GM18867 (cell line): ENCODE measurements around the gene C7.

Source experiments
- ATAC-seq: cut with Tn5 transposase; IDR thresholded peaks from one replicate; pipeline ENCODE4 v1.9.1; 2021; ENCODE audit warnings: mild to moderate bottlenecking, moderate library complexity; ENCODE audit not compliant: unreplicated experiment

Gene C7

DNA sequence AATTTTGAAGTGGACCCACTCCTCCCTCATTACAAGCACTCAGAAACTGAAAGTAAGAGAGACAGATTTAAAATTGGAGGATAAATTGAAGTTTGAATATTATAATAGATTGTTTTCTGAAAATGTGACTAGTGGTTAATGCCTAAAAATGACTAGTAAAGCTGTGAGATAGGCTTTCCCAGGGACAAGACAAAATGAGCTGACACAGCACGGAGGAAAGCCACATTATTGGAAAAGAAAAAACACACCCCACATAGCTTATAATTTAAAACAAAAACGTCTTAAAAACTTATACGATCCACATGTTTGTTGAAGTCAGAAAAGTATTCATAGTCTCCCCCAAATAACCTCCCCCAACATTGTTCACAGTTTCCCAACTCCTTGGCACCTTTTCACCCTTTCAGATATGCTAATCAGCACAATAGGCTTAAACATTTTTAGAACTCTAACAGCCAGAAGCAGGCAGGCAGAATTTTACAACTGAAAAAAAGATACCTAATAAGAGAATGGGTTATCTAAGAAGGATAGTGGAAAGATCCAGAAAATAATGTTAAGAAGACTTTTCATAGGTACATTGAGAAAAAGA is 6.1 kb downstream of the C7 start:
- ATAC-seq: no peak

DNA sequence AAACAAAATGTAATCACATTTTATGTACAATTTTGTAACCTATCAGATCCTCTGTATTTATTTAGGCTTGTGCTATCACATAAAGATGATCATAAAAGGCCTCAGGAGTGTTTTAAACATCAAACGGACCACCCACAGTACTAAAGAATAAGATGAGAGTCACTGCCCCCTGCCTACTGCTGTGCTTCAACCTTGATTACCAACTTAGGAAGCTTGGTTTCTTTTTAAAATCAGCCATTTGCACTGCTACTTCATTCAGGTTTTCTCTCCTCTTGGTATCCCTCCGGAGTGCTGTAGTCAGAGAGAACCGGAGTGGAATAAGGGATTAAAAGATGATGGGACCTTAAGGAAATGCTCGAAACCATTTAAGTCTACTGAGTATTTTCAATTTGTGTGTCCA is 6.9 kb downstream of the C7 start:
- ATAC-seq: no peak

DNA sequence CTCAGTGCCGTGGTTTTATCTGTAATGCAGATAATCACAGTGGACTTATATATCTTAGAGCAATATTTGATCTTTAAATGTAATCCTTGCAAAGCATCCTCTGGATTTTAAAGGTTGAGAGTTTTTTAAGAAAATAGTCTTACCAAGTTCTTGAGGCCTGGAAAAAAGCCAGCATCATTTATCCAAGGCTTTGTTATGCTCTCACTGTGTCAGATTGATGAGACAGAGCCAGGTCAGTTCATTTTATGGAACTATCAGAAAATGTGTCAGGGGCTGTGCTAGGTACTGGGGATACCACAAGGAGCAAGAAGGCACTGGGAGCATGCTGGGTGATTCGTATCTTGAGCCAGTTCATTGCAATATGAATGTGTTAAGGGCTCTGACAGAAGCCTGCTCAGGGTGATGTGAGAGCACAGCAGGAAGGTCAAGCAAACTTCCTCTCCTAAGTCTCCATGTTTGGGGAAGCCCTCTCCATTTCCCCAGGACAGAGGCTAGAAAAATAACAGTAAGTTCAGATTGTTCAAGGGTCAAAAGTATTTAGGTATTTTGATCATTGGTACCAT is 19.7 kb downstream of the C7 start:
- ATAC-seq: no peak

DNA sequence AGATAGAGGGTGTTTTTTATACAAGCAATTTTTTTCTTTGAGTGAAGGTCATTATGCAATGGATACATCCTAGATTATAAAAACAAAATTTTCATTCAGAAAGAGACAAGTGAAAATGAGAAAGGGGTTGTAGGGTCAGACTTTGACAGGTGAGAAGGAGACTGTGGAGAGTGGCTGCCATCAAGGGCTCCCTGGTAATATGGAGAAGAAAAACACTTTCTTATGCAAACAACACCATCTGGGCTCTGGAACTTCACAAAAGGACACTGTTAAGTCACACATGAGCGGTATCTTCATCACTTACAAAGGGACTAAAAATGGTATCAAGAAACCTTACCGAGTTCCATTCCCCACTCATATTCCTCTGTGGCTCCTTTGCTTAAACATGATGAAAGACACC is 23.5 kb downstream of the C7 start:
- no peak for ATAC-seq

DNA sequence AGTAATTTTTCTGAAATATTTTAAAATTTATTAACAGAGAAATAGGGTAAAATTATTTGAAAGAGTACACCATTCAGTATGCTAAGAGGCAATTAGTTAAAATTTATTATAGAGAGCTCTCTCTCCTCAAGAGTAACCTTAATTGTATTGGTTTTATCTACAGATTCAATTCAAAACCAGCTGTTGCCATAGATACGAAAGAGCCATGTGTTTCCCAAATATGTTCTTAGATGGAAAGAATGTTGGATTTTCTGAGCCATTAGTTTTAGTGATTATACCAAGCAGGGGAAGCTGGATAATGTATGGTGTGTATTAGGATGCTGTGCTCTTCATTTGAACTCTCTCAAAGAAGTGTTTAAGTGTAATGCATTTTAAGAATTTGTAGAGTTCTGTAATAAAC is 27.8 kb downstream of the C7 start:
- no peak for ATAC-seq

DNA sequence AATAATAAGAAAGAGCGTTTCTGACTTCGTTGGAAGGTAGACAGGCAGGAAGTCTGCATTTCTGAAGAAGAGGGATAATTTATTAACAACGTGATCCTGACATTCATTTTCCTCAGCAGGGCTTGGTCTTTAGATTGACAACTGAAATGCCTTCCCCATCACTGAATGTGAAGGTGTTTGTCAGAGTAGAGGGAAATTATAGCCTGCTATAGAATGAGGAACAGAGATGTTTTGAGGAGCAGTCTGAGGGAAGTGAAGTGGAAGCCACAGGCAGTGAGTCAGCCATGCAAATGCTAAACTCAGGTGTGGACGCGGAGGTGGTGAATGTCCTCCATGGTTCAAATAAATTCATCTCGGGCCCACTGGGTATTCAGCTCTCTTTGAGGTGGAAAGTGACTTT is 30.5 kb downstream of the C7 start:
- no peak for ATAC-seq

DNA sequence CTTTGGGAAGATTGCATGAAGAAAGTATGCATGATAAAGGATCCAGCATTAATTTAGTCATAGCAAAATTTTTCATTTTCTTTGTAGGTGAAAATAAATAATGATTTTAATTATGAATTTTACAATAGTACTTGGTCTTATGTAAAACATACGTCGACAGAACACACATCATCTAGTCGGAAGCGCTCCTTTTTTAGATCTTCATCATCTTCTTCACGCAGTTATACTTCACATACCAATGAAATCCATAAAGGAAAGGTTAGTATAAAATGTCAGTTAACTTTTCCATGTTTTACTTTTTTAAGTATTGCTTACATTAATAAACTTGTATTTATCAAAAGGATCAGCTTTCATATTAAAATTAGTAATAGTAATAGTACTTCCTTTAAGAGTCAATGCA is 35.8 kb downstream of the C7 start:
- no peak for ATAC-seq

DNA sequence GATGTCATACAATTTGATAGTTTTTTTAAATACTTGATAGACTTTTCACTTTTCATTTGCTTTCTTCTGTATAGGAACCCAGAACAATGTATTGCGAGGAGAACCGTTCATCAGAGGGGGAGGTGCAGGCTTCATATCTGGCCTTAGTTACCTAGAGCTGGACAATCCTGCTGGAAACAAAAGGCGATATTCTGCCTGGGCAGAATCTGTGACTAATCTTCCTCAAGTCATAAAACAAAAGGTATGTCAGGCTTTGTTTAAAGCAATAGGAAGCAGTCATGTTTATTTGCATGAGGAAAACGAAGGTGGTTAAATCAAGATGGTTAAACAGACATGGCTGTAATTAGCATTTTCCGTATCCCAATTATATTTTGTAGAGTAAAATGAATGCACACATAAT is 46.0 kb downstream of the C7 start:
- ATAC-seq: no peak

DNA sequence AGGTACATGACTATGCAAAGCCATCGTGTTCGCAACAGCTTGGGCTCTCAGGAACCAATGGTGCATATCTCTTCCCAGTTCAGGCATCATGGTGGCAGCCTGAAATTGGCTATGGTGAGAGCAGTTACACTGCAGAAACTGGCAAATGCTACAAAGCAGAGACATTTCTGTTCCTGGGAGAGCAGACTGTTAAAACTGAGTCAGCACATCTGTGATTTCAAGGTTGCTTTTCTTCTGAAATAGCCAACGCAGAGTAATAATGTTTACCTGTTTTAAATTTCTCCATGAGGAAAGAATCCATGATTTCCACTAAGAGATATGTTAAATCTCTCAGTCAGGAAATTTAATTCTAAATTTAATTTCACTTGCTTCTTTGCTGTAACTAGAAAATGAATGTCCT is 47.8 kb downstream of the C7 start:
- ATAC-seq: no peak

DNA sequence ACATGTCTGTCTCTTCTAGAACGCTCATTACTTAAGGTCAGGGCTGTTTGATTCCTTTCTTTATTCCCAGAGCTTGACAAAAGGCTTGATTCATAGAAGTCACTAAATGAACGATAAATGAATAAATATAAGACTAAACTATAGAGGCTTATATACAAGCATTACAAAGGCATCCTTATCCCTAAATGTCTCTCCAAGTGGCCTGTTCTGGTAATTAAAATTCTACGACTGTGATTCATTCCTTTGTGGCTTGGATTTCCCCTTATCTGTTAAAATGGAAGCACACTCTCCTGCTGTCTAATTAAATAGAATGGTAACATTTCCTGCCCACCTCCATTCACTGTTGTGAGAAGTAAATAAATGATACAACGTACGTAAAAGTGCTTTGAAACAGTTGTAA is 49.5 kb downstream of the C7 start:
- no peak for ATAC-seq

DNA sequence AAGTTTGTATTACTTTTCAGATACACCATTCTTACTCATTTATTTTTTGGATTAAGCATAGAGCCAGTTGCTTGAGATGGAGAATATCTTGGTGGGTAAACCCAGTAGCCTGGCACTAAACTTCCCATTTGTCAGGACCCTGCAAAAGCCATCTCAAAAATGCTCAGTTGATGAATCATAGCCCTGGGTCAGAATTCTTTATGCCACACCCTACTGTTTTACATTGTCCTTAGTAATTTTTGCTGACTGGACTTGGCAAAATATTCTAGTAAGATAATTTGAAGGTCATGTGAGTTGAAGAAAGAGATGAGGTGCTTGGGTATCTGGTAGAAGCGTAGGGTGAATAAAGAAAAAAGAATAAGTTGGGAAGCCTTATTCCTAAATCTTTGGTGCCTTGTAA is 50.7 kb downstream of the C7 start:
- ATAC-seq: no peak

DNA sequence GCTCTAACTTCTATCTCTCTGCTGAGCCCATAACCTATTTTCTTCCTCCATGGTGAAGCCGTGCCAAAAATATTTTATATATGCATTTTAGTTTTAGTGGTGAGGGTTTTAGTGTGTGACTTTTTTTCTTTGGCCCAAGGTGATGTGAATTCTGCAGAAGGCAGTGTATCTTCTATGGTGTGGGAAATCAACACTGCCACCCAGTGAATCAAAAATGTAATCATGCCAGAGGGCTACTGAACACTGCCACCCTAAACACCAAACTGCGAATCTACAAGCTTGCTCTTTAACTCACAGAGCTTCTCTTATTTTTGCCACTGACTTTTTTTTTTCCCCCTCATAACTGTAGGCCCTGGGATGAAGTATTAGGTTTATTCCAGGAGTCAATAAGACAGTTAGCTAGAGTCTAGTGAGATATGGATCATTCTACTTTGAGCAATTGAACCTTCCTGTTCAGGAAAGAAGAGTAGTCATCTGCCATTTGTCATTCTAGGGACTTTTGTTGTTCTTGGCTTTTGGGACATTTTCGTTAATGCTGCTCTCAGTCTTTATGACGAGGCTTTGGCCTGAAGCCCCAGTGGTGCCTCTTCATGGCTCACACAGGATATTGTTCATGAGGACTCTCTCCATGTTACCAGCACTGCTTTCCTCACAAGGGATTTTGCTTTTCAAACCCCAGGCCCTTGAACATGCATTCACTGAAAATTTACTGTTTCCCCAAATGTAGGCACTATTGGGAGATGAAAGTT is 53.1 kb downstream of the C7 start:
- ATAC-seq: no peak

DNA sequence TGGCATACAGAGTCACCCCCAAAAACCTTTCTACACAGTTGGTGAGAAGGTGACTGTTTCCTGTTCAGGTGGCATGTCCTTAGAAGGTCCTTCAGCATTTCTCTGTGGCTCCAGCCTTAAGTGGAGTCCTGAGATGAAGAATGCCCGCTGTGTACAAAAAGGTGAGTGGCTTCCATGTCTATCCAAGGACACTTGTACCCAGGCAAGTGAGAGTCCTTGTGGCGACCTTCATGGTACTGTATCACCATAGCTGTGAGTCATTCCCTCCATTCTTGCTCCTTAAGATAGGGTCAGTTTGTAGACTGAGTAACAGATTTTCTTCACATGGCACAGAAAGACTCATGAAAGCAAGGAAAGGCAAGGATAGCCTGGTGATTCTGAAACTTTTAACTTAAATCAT is 63.1 kb downstream of the C7 start:
- ATAC-seq: no peak

DNA sequence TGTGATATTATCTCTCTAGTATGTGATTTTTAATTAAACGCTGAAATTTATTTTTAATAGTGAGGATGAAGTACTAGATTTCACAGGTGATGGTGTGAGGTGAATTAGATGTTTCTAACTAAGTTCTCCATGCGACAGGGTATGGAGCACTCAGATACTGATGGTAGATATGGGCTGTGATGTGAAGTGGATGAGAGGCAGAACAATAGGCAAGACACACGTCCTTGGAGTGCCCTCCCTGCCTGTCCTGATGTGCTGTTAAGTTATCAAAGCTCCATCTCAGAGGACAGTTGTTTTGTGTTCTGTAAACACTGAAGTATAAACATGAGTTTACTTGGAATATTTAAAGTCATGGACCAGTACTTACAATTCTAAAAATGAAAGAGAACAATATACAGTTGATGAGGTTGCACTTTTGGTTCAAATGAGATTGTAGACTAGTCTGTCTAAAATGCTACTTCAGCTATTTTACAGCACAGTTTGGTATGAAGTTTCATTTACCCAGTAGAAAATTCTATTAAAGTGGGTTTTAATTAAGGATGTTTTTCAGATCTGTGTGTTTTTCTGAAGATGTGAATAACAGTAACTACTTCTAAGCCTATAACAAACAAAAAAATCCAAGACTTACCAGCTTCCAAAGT is 64.2 kb downstream of the C7 start:
- no peak for ATAC-seq

DNA sequence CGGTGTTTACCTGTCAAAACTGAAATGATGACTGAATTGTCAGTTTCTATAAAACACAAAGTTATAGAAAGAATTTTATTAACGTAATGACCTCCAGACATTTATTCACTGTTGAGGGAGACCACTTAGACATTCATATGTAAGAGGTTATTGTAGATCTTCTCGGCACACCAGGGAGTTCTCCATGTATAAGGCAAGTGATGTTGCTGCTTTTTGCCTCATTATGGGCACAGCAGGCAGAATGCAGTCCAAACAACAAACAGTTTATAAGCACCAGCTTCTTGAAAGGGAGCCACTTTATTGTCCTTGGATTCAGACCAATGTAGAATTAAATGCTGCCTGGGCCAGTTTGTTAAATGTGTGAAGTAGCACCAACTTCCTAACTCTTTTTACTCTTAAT is 66.7 kb downstream of the C7 start:
- ATAC-seq: no peak

DNA sequence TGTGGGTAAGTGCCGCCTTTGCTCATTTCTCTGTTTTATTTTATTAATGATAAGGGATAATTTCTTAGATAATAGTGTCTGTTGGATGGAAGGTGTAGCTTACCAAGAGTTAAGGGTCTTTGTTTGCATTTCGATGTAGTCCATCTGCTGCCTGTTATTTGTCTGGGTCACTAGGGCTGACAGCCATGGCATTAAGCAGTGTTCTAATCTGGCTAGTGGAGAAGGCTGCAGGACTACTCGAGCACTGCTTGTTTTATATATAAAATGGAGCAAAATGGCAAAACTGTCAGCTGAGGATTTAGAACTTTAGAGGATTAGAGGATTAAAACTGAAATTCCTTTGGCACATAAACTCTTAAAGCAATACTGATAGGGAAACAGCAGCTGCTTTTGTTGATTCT is 67.5 kb downstream of the C7 start:
- no peak for ATAC-seq

DNA sequence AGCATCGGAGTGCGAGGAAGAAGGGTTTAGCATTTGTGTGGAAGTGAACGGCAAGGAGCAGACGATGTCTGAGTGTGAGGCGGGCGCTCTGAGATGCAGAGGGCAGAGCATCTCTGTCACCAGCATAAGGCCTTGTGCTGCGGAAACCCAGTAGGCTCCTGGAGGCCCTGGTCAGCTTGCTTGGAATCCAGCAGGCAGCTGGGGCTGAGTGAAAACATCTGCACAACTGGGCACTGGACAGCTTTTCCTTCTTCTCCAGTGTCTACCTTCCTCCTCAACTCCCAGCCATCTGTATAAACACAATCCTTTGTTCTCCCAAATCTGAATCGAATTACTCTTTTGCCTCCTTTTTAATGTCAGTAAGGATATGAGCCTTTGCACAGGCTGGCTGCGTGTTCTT is 72.1 kb downstream of the C7 start:
- no peak for ATAC-seq

DNA sequence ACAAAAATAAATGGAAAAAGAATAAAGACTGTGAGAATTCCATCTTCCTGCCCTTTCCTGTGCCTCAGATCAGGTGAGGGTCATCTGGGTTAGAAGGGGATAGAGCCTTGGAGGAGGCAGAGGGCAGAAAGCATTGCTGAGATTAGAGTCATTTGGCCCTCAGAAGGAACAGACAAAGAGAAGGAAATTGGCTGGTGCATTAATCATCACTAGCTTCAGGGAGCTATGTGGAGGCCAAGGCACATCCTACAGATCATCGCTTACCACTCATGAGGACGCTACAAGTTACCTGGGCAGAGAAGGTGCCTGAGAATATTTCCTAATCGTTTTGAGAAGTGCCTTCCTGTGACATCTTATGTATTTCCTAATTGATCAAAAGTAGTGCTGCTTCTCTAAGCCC is 74.5 kb downstream of the C7 start:
- no peak for ATAC-seq

DNA sequence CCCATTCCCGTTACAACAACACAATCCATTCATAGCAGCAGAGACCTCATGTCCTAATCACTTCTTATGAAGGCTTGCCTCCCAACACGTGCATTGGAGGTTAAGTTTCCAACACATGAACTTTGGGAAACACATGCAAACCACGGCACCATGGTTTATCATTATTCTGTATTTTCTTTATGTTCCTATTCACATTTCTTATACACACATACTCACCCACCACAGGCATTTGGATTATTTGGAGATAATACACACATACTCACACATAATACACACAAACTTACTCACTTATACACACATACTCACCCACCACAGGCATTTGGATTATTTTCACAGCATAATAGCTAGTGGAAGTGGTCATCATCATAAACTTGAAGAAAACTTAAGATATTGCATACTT is 75.6 kb downstream of the C7 start:
- no peak for ATAC-seq

DNA sequence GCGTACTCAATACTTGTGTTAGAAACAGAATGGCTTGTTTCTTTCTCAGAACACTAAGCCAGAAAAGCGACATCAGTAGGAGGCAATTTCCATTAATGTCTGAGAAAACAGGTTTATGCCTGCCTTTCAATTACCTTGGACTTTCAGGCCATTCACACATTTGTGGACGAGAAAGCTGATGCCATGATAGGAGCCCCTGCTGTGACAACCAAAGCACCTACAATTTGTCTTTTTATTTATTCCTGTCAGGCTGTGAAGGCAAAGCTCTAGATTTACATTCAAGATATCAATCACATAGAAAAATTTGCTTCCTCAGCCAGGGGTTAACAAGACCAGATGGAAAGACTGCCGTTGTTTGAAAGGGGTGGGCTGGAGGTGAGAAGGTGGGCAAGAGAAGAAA is 76.2 kb downstream of the C7 start:
- ATAC-seq: no peak

DNA sequence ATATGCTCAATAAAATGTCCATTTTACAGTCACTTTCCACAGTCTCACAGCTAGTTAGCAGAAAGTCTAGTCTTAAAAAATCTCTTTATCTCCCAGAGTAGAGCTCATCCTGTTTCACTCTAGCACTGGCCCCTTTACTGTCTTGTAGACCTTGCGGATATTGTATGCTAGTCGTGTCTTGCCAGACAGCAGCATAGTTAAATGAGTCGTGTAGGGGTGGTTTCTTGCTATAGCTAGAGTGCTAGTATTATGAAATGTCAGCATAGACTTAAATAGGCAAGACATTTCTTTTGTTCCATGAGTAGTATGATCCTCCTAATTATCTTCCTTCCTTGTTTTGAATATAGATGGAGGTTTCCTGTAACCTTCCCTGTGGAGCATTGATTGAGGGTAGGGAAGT is 77.4 kb downstream of the C7 start:
- ATAC-seq: no peak

DNA sequence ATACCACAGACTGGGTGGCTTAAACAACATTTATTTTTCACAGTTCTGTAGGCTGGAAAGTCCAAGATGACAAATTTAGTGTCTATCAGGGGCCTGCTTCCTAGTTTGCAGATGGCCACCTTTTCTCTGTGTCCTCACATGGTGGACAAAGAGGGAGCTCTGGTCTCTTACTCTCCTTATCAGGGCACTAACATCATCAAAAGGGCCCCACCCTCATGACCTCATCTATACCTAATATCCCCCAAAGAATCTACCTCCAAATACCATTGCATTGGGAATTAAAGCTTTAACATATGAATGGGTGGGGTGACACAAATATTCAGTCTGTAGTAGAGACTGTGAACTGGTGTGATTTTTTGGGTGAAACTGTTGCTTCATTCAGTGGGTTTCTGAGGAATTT is 78.1 kb downstream of the C7 start:
- ATAC-seq: no peak
